GM23248 (cell line): ENCODE results near the gene PHACTR3.

ENCODE experiments used
- EZH2 ChIP-seq: fragments of 200-600 bp; sonication (generic); IDR thresholded peaks from 2 replicates; pipeline ENCODE4 v1.6.1; 2018; ENCODE audit warnings: antibody characterized with exemption, mild to moderate bottlenecking; ENCODE audit not compliant: insufficient read depth, poor library complexity, severe bottlenecking
- EZH2phosphoT487 ChIP-seq: fragments of 200-600 bp; sonication (generic); IDR thresholded peaks from 2 replicates; pipeline ENCODE4 v1.6.1; 2018; ENCODE audit warnings: antibody characterized with exemption, moderate library complexity, mild to moderate bottlenecking, low read depth; ENCODE audit not compliant: insufficient read depth

DNA sequence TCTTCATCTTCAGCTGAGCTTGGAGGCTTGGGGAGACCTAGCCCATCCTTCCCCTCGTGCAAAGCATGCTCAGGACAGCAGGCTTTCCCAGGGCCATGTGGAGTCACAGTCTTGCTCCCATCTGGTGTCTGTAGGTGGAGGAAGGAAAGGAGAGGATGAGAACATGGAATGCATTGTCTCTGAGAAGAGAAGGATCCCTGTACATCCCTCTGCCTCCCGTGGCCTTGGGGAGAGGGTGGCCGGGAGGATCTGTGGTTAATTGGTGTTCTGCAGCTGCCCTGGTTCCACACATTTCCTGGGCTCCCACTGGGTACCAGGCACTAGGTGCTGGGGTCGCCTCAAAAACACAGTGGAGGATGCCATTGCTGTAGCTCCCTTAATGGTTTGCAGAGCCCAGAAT, 134.5 kb downstream of the PHACTR3 start:
- TF ChIP-seq EZH2phosphoT487 (no peak), EZH2 (no peak)
